Thyroid gland (tissue), 4 donors: Measurements from ENCODE around the gene ERCC6L2. TPM values are rescaled to one million over a fixed set of nuclear protein-coding genes. Genes with fewer than 3 reads are reported as not detected.

Experiments used
- DNase-seq, 2 donors: peaks; one replicate each; pipeline ENCODE4 v3.0.0-alpha.2; 2019
- H3K27ac ChIP-seq, 3 donors: fragments of 200-600 bp; sonication (generic); 1 replicate in 2 of 3; 2 replicates in 1 of 3; pipeline ENCODE4 v1.5.1; 2016 to 2019; ENCODE audit warnings: mild to moderate bottlenecking in 1 of 3, moderate library complexity in 1 of 3
- H3K27me3 ChIP-seq: fragments of 200-600 bp; sonication (generic); one replicate; pipeline ENCODE4 v1.5.1; 2019
- H3K36me3 ChIP-seq, 2 donors: fragments of 200-600 bp; sonication (generic); one replicate each; pipeline ENCODE4 v1.5.1; 2016 to 2019
- H3K4me1 ChIP-seq, 2 donors: fragments of 200-600 bp; sonication (generic); one replicate each; pipeline ENCODE4 v1.5.1; 2017 to 2019
- H3K4me3 ChIP-seq, 3 donors: fragments of 200-600 bp; sonication (generic); replicated peaks in 1 of 3; 1 replicate in 2 of 3; 2 replicates in 1 of 3; pipeline ENCODE4 v1.5.1; 2016; ENCODE audit warnings: mild to moderate bottlenecking in 1 of 3
- H3K9me3 ChIP-seq: fragments of 200-600 bp; sonication (generic); one replicate; pipeline ENCODE4 v1.5.1; 2017
- POLR2A ChIP-seq, 2 donors: fragments of 450-650 bp; IDR thresholded peaks; one replicate each; pipeline ENCODE4 v1.6.1; 2017; ENCODE audit warnings: antibody characterized with exemption in 2 of 2, mild to moderate bottlenecking in 2 of 2, moderate library complexity in 1 of 2
- WGBS, 2 donors: methylation state at CpG; one replicate each; pipeline ENCODE4 v1.1.5; 2017; 5-methylcytosine and 5-hydroxymethylcytosine counted together
- intact Hi-C: fragments of 100-400 bp; cut with DNase I; formaldehyde crosslinking; loops from one replicate; pipeline ENCODE4 v1.15.1; 2023
- small RNA-seq: library from RNA; depleted of rRNA; stranded (forward); fragments of <200 nt; gene quantifications from one replicate; pipeline ENCODE3, GENCODE V24; 2016
- total RNA-seq, 4 donors: library from RNA; depleted of rRNA; stranded (reverse); fragments of >200 nt; gene quantifications; one replicate each; pipeline ENCODE4 v1.2.3, GENCODE V29; 2016
- TF ChIP-seq, protein P1 (sequence below), 6 experiments: fragments of 200-600 bp in 3 of 6; fragments of 450-650 bp in 3 of 6; sonication (generic) in 3 of 6; IDR thresholded peaks; one replicate each; pipeline ENCODE4 v1.5.1; 2016 to 2019; ENCODE audit warnings: antibody characterized with exemption in 6 of 6, mild to moderate bottlenecking in 2 of 6, inconsistent platforms in 1 of 6, moderate library complexity in 1 of 6

The ERCC6L2 gene
- total RNA-seq, 4 donors from 2014 or later: 90.6 to 130 (median 95.3) TPM

DNA sequence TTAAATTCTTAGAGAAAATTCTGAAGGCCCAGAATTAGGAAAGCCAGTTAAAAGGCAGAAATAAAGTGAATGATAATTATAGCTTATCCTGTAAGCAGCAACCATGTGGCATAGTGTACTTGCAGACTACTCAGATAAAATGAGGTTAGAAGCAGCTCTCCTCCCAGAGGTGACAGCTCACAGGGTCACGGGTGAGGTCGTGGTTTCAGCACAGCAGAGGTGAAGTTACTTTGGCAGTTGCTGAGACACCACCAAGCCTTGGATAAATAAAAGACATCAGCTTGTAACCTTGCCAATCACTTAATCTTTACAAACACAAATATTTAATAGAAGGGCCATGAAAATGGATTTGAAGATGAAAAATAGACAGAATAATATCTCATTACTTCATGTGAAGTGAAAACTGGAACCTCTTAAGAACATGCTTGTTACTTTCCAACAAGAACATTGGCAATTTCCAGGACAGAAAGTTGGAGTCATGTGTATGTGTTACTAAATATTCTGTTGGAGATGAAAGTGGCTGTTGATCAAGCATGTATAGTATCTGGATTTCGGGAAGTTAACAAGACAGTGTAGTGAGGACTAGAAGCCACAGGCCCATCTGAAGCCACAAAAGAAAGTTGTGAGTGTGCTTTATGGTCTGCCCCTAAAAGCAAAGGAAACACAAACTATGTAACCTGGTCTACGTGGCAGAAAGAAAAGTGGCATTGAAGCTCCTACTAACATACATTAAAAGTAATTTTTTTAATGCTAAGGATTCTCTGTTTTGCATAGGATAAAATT is 134.4 kb downstream of the ERCC6L2 start:
- no peak overlapping the region for H3K27ac ChIP-seq
- intact Hi-C loops: no loop called here

DNA sequence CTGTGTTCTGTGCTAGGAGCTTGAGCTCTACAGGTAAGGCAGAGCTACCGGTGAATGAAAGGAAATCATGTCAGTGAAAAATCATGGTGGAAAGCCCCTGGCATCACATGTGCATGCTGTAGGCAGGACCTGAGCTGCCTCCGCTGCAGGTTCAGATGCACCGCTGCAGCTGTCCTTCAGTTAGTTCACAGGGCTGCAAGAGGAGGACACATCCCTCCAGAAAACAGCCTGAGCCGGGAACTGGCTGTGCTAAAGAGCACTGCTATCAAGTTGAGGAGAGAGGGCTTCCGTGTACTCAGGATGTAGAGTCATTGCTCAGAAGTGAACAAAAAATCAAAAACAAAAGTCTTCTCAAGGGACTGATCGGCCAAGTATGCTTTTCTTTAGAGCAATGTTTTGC is 138.6 kb downstream of the ERCC6L2 start:
- H3K36me3 ChIP-seq: peaks cover 0 to 7% of the 10 kb centered on the region in 2 donors
- intact Hi-C loops: no loop called here
- H3K4me3 ChIP-seq: no peak overlapping the region
- no peaks in the 10 kb centered on the region for H3K9me3 ChIP-seq
- DNase-seq: no peak
- 90 to 92% methylated on average over 6 of the region's 6 CpGs for WGBS, 2 donors
- TF ChIP-seq, protein P1, sequence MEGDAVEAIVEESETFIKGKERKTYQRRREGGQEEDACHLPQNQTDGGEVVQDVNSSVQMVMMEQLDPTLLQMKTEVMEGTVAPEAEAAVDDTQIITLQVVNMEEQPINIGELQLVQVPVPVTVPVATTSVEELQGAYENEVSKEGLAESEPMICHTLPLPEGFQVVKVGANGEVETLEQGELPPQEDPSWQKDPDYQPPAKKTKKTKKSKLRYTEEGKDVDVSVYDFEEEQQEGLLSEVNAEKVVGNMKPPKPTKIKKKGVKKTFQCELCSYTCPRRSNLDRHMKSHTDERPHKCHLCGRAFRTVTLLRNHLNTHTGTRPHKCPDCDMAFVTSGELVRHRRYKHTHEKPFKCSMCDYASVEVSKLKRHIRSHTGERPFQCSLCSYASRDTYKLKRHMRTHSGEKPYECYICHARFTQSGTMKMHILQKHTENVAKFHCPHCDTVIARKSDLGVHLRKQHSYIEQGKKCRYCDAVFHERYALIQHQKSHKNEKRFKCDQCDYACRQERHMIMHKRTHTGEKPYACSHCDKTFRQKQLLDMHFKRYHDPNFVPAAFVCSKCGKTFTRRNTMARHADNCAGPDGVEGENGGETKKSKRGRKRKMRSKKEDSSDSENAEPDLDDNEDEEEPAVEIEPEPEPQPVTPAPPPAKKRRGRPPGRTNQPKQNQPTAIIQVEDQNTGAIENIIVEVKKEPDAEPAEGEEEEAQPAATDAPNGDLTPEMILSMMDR (IDR thresholded peaks at IDR 0.05): no peak
- no peak for TF ChIP-seq POLR2A (IDR thresholded peaks at IDR 0.05)
- H3K27ac ChIP-seq: no peak overlapping the region
- H3K27me3 ChIP-seq: no peaks in the 10 kb centered on the region
- H3K4me1 ChIP-seq: no peaks in the 10 kb centered on the region

More for the DNA sequence above, 134.4 kb downstream of the ERCC6L2 start:
- Histone ChIP-seq H3K4me3 (no peak overlapping the region), H3K9me3 (no peaks in the 10 kb centered on the region), H3K36me3 (peaks cover 0 to 7% of the 10 kb centered on the region in 2 donors), H3K4me1 (no peaks in the 10 kb centered on the region), H3K27me3 (no peaks in the 10 kb centered on the region)
- DNase-seq: no peak
- TF ChIP-seq POLR2A (IDR thresholded peaks at IDR 0.05): no peak
- TF ChIP-seq, protein P1 (IDR thresholded peaks at IDR 0.05): no peak
- WGBS, 2 donors: 85 to 86% methylated on average over 4 of the region's 4 CpGs

DNA sequence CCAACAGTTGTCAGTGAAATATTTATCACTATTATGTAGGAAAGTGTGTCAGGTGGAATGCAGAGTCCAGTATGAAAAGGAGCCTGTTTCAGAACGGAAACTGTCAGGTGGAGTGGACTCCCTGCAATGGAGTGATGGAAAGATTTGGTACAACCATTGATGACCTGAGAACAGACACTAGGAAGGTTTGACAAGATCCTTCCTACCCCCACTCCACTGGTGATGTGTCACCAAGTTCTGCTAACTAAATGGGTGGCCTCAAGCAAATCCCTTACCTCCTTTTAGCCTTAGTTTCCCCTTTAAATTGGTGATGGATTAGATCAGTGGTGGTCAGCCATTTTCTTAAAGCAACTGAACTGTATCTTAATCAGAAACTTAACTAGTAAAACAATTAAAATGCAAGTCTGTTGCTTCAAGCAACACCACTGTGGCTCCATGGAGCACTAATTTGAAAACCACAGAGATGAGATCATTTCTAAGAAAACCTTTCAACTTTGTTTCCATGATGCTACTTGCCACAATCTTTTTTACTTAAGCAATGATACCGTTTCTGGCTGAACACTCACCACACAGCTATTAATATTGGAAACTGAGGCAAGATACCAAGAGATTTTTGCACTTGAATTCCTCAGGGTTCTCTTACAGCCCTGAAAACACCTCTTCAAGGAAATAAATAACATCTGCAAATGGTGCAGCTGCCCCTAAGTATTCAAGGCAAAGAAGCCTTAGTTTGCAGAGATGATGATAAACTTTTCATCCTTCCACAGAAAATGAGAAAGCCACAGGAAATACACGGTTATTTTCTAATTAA is 140.6 kb downstream of the ERCC6L2 start:
- no peak for TF ChIP-seq POLR2A (IDR thresholded peaks at IDR 0.05)
- TF ChIP-seq, protein P1 (IDR thresholded peaks at IDR 0.05): no peak
- Histone ChIP-seq H3K27me3 (no peaks in the 10 kb centered on the region), H3K9me3 (no peaks in the 10 kb centered on the region), H3K4me1 (peaks cover 5 to 6% of the 10 kb centered on the region in 2 donors), H3K4me3 (no peak overlapping the region), H3K36me3 (peaks cover 0 to 7% of the 10 kb centered on the region in 2 donors), H3K27ac (no peak overlapping the region)
- intact Hi-C loops: no loop called here
- DNase-seq: no peak
- 88 to 90% methylated on average over 3 of the region's 3 CpGs for WGBS, 2 donors

Small RNAs within 50 kb of the gene (small RNA-seq; reads per million reads assigned to genes)
- not detected for gene RNA5SP289
- not detected for gene RNU2-46P
